GM15510 (cell line): ENCODE results near the gene CDH22.

Experiments
- POLR2A ChIP-seq: IDR thresholded peaks from 3 replicates; pipeline ENCODE4 v1.6.1; 2011; ENCODE audit warnings: borderline replicate concordance; ENCODE audit not compliant: insufficient read length; ENCODE audit errors: extremely low read depth

CDH22 gene

GRCh38 chr20:46304361-46304760 lies 3.9 kb downstream of the CDH22 start:
- TF ChIP-seq POLR2A, result no peak

GRCh38 chr20:46303176-46303956 lies 4.9 kb downstream of the CDH22 start:
- no peak for TF ChIP-seq POLR2A

GRCh38 chr20:46302106-46302505 lies 6.2 kb downstream of the CDH22 start:
- no peak for TF ChIP-seq POLR2A

- no peak for TF ChIP-seq POLR2A
Observed at GRCh38 chr20:46300281-46300680, 8.0 kb downstream of the CDH22 start.

- TF ChIP-seq POLR2A, result no peak
Observed at GRCh38 chr20:46299078-46299477, 9.2 kb downstream of the CDH22 start.

GRCh38 chr20:46298374-46298773 lies 9.9 kb downstream of the CDH22 start:
- no peak for TF ChIP-seq POLR2A

- TF ChIP-seq POLR2A, result no peak
Observed at GRCh38 chr20:46296526-46297250, 11.6 kb downstream of the CDH22 start.

GRCh38 chr20:46293084-46293483 lies 15.2 kb downstream of the CDH22 start:
- TF ChIP-seq POLR2A, result no peak

- TF ChIP-seq POLR2A, result no peak
Observed at GRCh38 chr20:46291401-46291800, 16.9 kb downstream of the CDH22 start.

- no peak for TF ChIP-seq POLR2A
Observed at GRCh38 chr20:46289432-46289831, 18.9 kb downstream of the CDH22 start.

GRCh38 chr20:46286977-46287376 lies 21.3 kb downstream of the CDH22 start:
- TF ChIP-seq POLR2A, result no peak

GRCh38 chr20:46286382-46286781 lies 21.9 kb downstream of the CDH22 start:
- TF ChIP-seq POLR2A, result no peak

- no peak for TF ChIP-seq POLR2A
Observed at GRCh38 chr20:46285740-46286139, 22.6 kb downstream of the CDH22 start.

- TF ChIP-seq POLR2A, result no peak
Observed at GRCh38 chr20:46285072-46285471, 23.2 kb downstream of the CDH22 start.

- TF ChIP-seq POLR2A, result no peak
Observed at GRCh38 chr20:46284040-46284427, 24.3 kb downstream of the CDH22 start.
